Endothelial cell of umbilical vein (primary cell): Measurements from ENCODE around the gene ANKRD13B. TPM values are rescaled to one million over a fixed set of nuclear protein-coding genes. Genes with fewer than 3 reads are reported as not detected.

Source experiments
- BruUV-seq: library from RNA; stranded (reverse); fragments of 400-500 nt; replicated peaks from 2 replicates; lab custom pipeline; 2021; lab: Mats Ljungman, UMichigan
- CTCF ChIA-PET: fragments of 300-600, 350-600 bp; sonication (Branson Sonifier 250); formaldehyde crosslinking; loops from one replicate; lab custom pipeline; 2021; ENCODE audit warnings: antibody characterized with exemption, inconsistent platforms; lab: Charles Lee
- POLR2A ChIA-PET: fragments of 300-600, 350-600 bp; sonication (Branson Sonifier 250); formaldehyde crosslinking; loops from one replicate; lab custom pipeline; 2021; ENCODE audit warnings: antibody characterized with exemption, inconsistent platforms; lab: Charles Lee
- DNase-seq: peaks from one replicate; pipeline ENCODE4 v3.0.0-alpha.2; 2011; ENCODE audit warnings: low read depth, low spot score
- FAIRE-seq: peaks from 2 replicates; lab custom pipeline; 2011; peaks lifted over from hg19 to GRCh38; lab: Jason Lieb, UNC
- H2AFZ ChIP-seq: 2 replicates; pipeline ENCODE4 v1.6.0; 2012; ENCODE audit warnings: low read depth, low read length, control low read depth, inconsistent platforms
- H3K27ac ChIP-seq: 2 replicates; pipeline ENCODE4 v1.5.1; 2011; ENCODE audit warnings: low read depth, mild to moderate bottlenecking, control low read depth, low read length, moderate library complexity; ENCODE audit not compliant: insufficient read depth
- H3K27me3 ChIP-seq, 2 experiments: 2 replicates each; pipeline versions ENCODE4 v1.6.0 to v1.6.1; 2011; ENCODE audit warnings: low read length in 2 of 2, mixed read lengths in 1 of 2; ENCODE audit not compliant: control insufficient read depth in 2 of 2, insufficient read depth in 2 of 2
- H3K36me3 ChIP-seq, 2 experiments: 2 replicates in 1 of 2; 3 replicates in 1 of 2; pipeline ENCODE4 v1.5.1; 2011; ENCODE audit warnings: low read length in 2 of 2, mild to moderate bottlenecking in 1 of 2, moderate library complexity in 1 of 2; ENCODE audit not compliant: control insufficient read depth in 2 of 2, insufficient read depth in 2 of 2; ENCODE audit errors: extremely low read depth in 1 of 2
- H3K4me1 ChIP-seq: 3 replicates; pipeline ENCODE4 v1.5.1; 2011; ENCODE audit warnings: mild to moderate bottlenecking, low read length; ENCODE audit not compliant: control insufficient read depth, insufficient read depth; ENCODE audit errors: extremely low read depth
- H3K4me2 ChIP-seq: 2 replicates; pipeline ENCODE4 v1.6.1; 2011; ENCODE audit warnings: low read length, control low read depth, mixed read lengths; ENCODE audit not compliant: insufficient read depth
- H3K4me3 ChIP-seq, 3 experiments: fragments of 200-600 bp in 1 of 3; sonication (generic), shearing (Covaris generic) in 1 of 3; replicated peaks in 1 of 3; 2 replicates each; pipeline ENCODE4 v1.5.1; 2011 to 2016; ENCODE audit warnings: control low read depth in 3 of 3, low read length in 3 of 3, mild to moderate bottlenecking in 2 of 3, inconsistent platforms in 1 of 3, low read depth in 1 of 3, moderate library complexity in 1 of 3; ENCODE audit not compliant: insufficient read depth in 1 of 3
- H3K79me2 ChIP-seq: 2 replicates; pipeline ENCODE4 v1.6.0; 2012; ENCODE audit warnings: low read length, inconsistent platforms; ENCODE audit not compliant: control insufficient read depth, insufficient read depth
- H3K9ac ChIP-seq: replicated peaks from 2 replicates; pipeline ENCODE3; 2011; ENCODE audit warnings: low read length, control low read depth; ENCODE audit not compliant: insufficient read depth; ENCODE audit errors: extremely low read depth
- H3K9me1 ChIP-seq: replicated peaks from 3 replicates; pipeline ENCODE4 v1.6.0; 2011; ENCODE audit warnings: mild to moderate bottlenecking, low read length; ENCODE audit not compliant: control insufficient read depth, insufficient read depth; ENCODE audit errors: extremely low read depth
- H3K9me3 ChIP-seq: replicated peaks from 2 replicates; pipeline ENCODE4 v1.5.1; 2012; ENCODE audit warnings: low read length, inconsistent platforms; ENCODE audit not compliant: control insufficient read depth, insufficient read depth
- H4K20me1 ChIP-seq: replicated peaks from 2 replicates; pipeline ENCODE3; 2011; ENCODE audit warnings: mild to moderate bottlenecking, low read length; ENCODE audit not compliant: control insufficient read depth, insufficient read depth; ENCODE audit errors: extremely low read depth
- CTCF ChIP-seq, 2 donors: IDR thresholded peaks; 1 replicate in 1 of 2; 2 replicates in 1 of 2; pipeline ENCODE4 v1.5.1; 2011; ENCODE audit warnings: low read length in 2 of 2, mild to moderate bottlenecking in 2 of 2, moderate library complexity in 2 of 2, control low read depth in 1 of 2, inconsistent platforms in 1 of 2, low read depth in 1 of 2; ENCODE audit not compliant: insufficient read depth in 1 of 2; ENCODE audit errors: extremely low read depth in 1 of 2
- EZH2 ChIP-seq: IDR thresholded peaks from 2 replicates; pipeline ENCODE4 v1.6.1; 2012; ENCODE audit warnings: borderline replicate concordance, low read depth, mild to moderate bottlenecking, moderate library complexity, low read length, inconsistent platforms; ENCODE audit not compliant: severe bottlenecking
- FOS ChIP-seq: IDR thresholded peaks from 2 replicates; pipeline ENCODE4 v1.6.1; 2011; ENCODE audit warnings: mild to moderate bottlenecking, low read length, moderate library complexity, borderline replicate concordance; ENCODE audit not compliant: insufficient read depth
- GATA2 ChIP-seq: IDR thresholded peaks from 2 replicates; pipeline ENCODE4 v1.7.0; 2011; ENCODE audit warnings: low read depth, mild to moderate bottlenecking, moderate library complexity, mixed read lengths, low read length; ENCODE audit not compliant: insufficient read length, insufficient read depth
- JUN ChIP-seq: IDR thresholded peaks from 2 replicates; pipeline ENCODE4 v1.6.1; 2011; ENCODE audit warnings: borderline replicate concordance, low read depth; ENCODE audit not compliant: insufficient read length, insufficient read depth
- MAX ChIP-seq: IDR thresholded peaks from 2 replicates; pipeline ENCODE4 v1.6.1; 2011; ENCODE audit not compliant: insufficient read depth, insufficient read length
- MYC ChIP-seq: IDR thresholded peaks from one replicate; pipeline ENCODE4 v1.6.1; 2011; ENCODE audit warnings: mild to moderate bottlenecking, low read depth, low read length
- POLR2A ChIP-seq: IDR thresholded peaks from 2 replicates; pipeline ENCODE4 v1.6.1; 2012; ENCODE audit warnings: low read depth, mild to moderate bottlenecking, control low read depth, low read length
- POLR2AphosphoS5 ChIP-seq: IDR thresholded peaks from 2 replicates; pipeline ENCODE4 v1.6.1; 2012; ENCODE audit warnings: low read depth, mild to moderate bottlenecking, control low read depth, low read length, moderate library complexity; ENCODE audit not compliant: insufficient read depth
- dilution Hi-C: fragments of 300-500 bp; cut with MboI; formaldehyde crosslinking; loops from one replicate; pipeline ENCODE4 v1.15.0; 2019; ENCODE audit warnings: low sequenced_read_pairs; ENCODE audit not compliant: extremely low pct_ligation_motif_present
- intact Hi-C: fragments of 100-400 bp; cut with micrococcal nuclease; formaldehyde crosslinking; loops from one replicate; pipeline ENCODE4 v1.10.0; 2022
- polyA plus RNA-seq, 4 experiments: library from polyadenylated mRNA; depleted of rRNA in 3 of 4; stranded (reverse) in 3 of 4; unstranded in 1 of 4; fragments of >200 nt; gene quantifications; 2 replicates each; pipeline versions ENCODE4 v1.2.1 to v1.2.3, GENCODE V29; 2011 to 2012; ENCODE audit warnings: missing spikeins in 1 of 4
- total RNA-seq: library from RNA; stranded (reverse); gene quantifications from 2 replicates; pipeline ENCODE4 v1.2.3, GENCODE V29; 2021

The ANKRD13B gene
- total and polyA plus RNA-seq, 2 donors (not counting 3 experiments of a cell fraction or from before 2014, with no cell fraction given) = 21.1 to 23.2 TPM

- Histone ChIP-seq H4K20me1 (no peaks in the 10 kb centered on the region), H3K36me3 (no peaks in the 10 kb centered on the region), H3K4me2 (peak overlapping the region; percentile 67), H3K4me1 (peaks cover 31% of the 10 kb centered on the region), H3K9ac (no peak overlapping the region), H2AFZ (peak overlapping the region; percentile 89), H3K79me2 (no peaks in the 10 kb centered on the region), H3K27me3 (no peaks in the 10 kb centered on the region), H3K27ac (no peak overlapping the region), H3K9me3 (no peaks in the 10 kb centered on the region), H3K9me1 (no peaks in the 10 kb centered on the region), H3K4me3 (peak overlapping the region in 2 of 3 experiments; percentile 1 to 28)
- intact Hi-C loops = loop anchor here (1.0 to 5.0 kb wide), 3 partner anchors 49 to 315 kb away; partner anchors contain the start of genes ABHD15 and TP53I13
- TF ChIP-seq GATA2 (no peak), MAX (no peak), JUN (no peak), POLR2A (no peak), MYC (no peak), FOS (no peak), EZH2 (no peak), CTCF (IDR thresholded peaks at IDR 0.05; ENCODE audit: extremely low read depth in 1 of 2, insufficient read depth in 1 of 2, low read depth in 1 of 2, low read length in 2 of 2) (no peak), POLR2AphosphoS5 (no peak)
- CTCF ChIA-PET = interaction anchor here (0.5 to 6.9 kb wide), 55 partner anchors 8 to 492 kb away, joined by 3 to 120 read pairs (median 5); partner anchors contain the start of genes ABHD15, ANKRD13B, SSH2 and TP53I13
- dilution Hi-C loops = no loop called here
- FAIRE-seq (no peak), DNase-seq (no peak)
- no TSS peak for BruUV-seq
- POLR2A ChIA-PET = interaction anchor here (1.6 kb wide), 1 partner anchor 322 kb away, joined by 5 read pairs; the partner anchor contains the start of gene NUFIP2
These were observed 23.5 kb downstream of the ANKRD13B start for GRCh38 chr17:29616300-29617048.
